Germinal center (tissue), 1 donor: ENCODE data around the gene KAZALD1.
A peak's percentile ranks its signal among the peaks of the same experiment; 100 is the strongest.

Source experiments
- DNase-seq: peaks from one replicate; pipeline ENCODE4 v3.0.0; 2012; ENCODE audit warnings: mixed read lengths, low spot score

KAZALD1 gene, protein sequence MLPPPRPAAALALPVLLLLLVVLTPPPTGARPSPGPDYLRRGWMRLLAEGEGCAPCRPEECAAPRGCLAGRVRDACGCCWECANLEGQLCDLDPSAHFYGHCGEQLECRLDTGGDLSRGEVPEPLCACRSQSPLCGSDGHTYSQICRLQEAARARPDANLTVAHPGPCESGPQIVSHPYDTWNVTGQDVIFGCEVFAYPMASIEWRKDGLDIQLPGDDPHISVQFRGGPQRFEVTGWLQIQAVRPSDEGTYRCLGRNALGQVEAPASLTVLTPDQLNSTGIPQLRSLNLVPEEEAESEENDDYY

GRCh38 chr10:101061624-101062231 is at the start of gene KAZALD1:
Gene KAZALD1 (plus strand): TSS chr10:101061989. CDS start chr10:101062593, 604 bp downstream.
- DNase-seq: no peak

GRCh38 chr10:101012525-101013364 is 49.0 kb upstream of the KAZALD1 start:
- peak; percentile 83 for DNase-seq

- DNase-seq: no peak
Observed at GRCh38 chr10:101013365-101013825, 48.4 kb upstream of the KAZALD1 start.

- DNase-seq: peak; percentile 82
Observed at GRCh38 chr10:101014230-101014884, 47.4 kb upstream of the KAZALD1 start.

GRCh38 chr10:101014966-101015581 is 46.7 kb upstream of the KAZALD1 start:
- DNase-seq: no peak

DNA sequence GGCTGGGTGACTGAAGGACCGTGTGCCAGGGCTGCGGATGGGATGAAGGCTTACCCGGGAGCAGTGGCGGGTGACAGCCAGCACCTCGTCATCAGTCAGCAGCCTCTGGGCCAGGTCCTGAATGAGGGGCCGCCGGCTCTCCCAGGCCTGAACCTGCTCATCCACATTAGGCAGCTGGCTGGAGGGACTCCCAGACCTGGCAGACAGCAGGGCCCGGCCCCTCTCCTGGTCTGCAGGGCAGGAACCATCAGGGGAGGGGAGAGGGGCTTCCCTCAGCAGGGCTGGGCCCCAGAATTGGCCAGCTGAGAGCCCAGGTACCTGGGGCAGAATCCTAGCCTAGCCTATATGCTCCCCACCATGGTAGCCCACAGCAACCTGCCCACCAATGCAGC is 46.2 kb upstream of the KAZALD1 start:
- DNase-seq: no peak

- DNase-seq: no peak
Observed at GRCh38 chr10:101016814-101017213, 45.0 kb upstream of the KAZALD1 start.

DNA sequence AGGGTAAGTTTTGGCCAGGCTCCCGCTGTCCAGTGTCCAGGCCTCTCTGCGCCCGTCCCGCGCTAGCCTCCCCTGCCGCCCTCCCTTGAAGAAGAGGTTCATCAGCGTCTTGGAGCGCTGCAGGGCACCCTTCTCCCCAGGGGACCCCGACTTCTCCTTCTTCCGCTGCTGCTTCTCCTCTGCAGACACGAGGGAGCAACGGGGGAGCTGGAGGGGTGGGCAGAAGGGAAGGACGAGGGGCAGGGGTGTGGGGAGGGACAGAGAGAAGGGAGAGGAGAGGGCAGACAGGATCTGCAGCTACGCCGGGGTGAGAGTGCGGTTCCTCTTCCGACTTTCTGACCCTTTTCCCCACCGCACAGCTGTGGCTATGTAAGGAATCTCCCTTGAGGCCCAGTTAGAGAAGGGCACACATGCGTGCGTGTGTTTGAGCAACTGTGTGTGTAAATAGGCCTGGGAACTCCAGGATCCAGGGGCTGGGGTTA is 43.6 kb upstream of the KAZALD1 start:
- peak; percentile 29 for DNase-seq

DNA sequence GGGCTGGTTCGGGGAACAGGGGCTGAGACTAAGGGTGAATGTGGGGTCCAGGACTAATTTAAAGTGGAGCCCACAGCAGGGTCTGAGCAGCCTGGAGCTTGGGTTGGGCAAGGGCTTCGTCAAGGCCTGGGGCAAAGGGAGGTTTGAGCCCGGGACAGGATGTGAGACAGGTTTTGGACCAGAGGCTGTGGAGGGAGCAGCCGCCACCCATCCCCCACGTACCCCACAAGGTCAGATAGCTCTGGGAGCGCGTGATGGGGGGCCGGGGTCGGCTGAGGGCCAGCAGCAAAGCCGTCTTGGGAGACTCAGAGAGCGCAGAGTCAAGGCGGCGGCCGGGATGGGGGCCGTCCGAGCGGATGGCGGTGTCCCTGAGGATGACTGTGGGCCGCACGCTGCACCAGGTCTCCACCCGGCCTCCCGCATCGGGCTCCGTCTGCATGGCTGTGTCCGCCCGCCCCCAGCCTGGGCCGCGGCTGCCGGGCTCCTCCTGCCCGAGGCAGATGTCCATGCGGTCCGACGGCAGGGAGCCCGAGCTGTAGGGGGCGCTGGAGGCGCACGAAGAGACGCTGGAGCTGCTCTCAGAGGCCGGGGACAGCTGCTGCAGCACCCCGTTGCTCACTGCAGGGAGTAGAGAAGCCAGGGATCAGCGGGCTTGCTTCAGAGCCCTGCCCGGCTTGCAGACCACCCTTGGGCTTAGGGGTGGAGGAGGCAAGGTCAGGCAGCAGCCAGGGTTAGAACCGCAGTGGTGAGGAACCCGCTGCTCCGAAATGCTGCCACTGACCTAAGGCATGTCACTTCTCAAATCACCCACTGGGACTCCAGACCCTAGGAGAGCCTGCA is 43.0 kb upstream of the KAZALD1 start:
- peak; percentile 68 for DNase-seq

DNA sequence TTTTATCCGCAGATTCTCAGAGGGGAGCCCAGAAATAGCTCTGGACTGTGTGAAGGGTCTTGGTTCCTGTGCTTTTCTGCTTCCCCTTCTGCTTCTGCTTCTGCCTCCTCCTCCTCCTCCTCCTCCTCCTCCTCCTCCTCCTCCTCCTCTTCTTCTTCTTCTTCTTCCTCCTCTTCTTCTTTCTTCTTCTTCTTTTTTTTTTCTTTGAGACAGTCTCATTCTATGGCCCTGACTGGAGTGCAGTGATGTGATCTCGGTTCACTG is 42.4 kb upstream of the KAZALD1 start:
- no peak for DNase-seq

- no peak for DNase-seq
Observed at GRCh38 chr10:101020427-101021075, 41.2 kb upstream of the KAZALD1 start.

GRCh38 chr10:101021239-101021638 is 40.5 kb upstream of the KAZALD1 start:
- DNase-seq: no peak

GRCh38 chr10:101021692-101022251 is 40.0 kb upstream of the KAZALD1 start:
- no peak for DNase-seq

GRCh38 chr10:101022967-101023705 is 38.7 kb upstream of the KAZALD1 start:
- DNase-seq: no peak

- DNase-seq: no peak
Observed at GRCh38 chr10:101027106-101027720, 34.6 kb upstream of the KAZALD1 start.

DNA sequence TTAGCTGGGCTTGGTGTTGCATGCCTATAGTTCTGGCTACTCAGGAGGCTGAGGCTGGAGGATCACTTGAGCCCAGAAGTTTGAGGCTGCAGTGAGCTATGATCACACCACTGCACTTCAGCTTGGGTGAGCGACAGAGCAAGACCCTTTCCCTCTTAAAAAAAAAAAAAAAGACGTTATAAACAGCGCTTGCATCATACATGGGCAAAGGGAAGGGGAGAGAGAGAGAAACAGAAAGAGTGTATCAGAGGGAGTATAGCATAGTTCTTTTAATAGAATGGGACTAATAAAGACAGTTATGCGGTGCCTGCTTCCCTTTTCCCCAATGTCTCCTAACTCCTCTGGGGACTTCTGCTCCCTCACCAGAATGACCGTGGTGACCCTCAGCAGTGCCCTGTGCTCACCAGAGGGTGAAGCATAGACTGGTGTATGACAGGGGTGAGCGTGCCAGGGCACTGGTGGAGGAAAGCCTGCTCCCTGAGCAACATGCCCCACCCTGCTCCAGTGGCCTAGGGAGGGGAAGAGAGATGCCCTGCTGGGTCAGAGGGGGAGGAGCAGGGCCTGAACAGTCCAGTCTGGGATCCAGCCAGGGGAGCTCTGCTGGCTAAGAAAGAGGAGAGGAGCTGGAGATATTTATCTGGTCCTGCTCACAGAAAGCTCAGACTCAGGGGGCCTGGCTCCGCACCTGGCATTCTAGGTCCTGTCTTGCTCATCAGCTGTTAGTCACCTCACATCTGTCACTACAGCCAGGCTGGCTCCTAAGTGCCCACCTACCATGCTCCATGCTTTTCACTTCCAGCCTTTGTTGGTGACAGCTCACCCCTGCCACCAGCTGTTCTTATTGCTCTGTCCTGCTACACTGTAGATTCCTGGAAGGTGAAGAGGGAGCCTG is 33.1 kb upstream of the KAZALD1 start:
- DNase-seq: no peak

GRCh38 chr10:101029520-101030295 is 32.1 kb upstream of the KAZALD1 start:
- no peak for DNase-seq
